SK-N-SH (cell line): ENCODE measurements around the gene C16orf96. TPM values are rescaled to one million over a fixed set of nuclear protein-coding genes. Genes with fewer than 3 reads are reported as not detected.

Experiments
- CTCF ChIA-PET: fragments of 300-600, 350-600 bp; formaldehyde crosslinking; extraction: SDS; loops from one replicate; lab custom pipeline; 2021; lab: Yijun Ruan, JAX
- POLR2A ChIA-PET: fragments of 350-600 bp; sonication (Branson Sonifier 250); formaldehyde crosslinking; extraction: SDS; loops from one replicate; lab custom pipeline; 2020; ENCODE audit warnings: antibody characterized with exemption, inconsistent platforms; lab: Yijun Ruan, JAX
- DNase-seq: peaks from one replicate; pipeline ENCODE4 v3.0.0; 2012
- H2AFZ ChIP-seq: fragments of 200-600 bp; sonication (generic); 2 replicates; pipeline ENCODE4 v1.8.1; 2016; ENCODE audit warnings: antibody characterized with exemption, mild to moderate bottlenecking, low read depth
- H3F3A ChIP-seq: fragments of 200-600 bp; sonication (generic); replicated peaks from 2 replicates; pipeline ENCODE3; 2016; ENCODE audit warnings: antibody characterized with exemption, mild to moderate bottlenecking; ENCODE audit not compliant: insufficient read depth
- H3K27ac ChIP-seq, 2 experiments: fragments of 200-500 bp in 1 of 2; fragments of 200-600 bp in 1 of 2; sonication (Bioruptor generic) in 1 of 2; sonication (generic), shearing (Covaris generic) in 1 of 2; 2 replicates each; pipeline versions ENCODE4 v1.5.1 to v1.6.1; 2014 to 2016; ENCODE audit warnings: low read depth in 2 of 2, inconsistent platforms in 1 of 2, low read length in 1 of 2, mild to moderate bottlenecking in 1 of 2, mixed read lengths in 1 of 2
- H3K27me3 ChIP-seq: fragments of 200-600 bp; sonication (generic), shearing (Covaris generic); 2 replicates; pipeline ENCODE4 v1.6.1; 2016; ENCODE audit warnings: mixed run types; ENCODE audit not compliant: insufficient read depth
- H3K36me3 ChIP-seq, 2 experiments: fragments of 200-500 bp in 1 of 2; fragments of 200-600 bp in 1 of 2; sonication (Bioruptor generic) in 1 of 2; sonication (generic) in 1 of 2; replicated peaks in 1 of 2; 2 replicates each; pipeline versions ENCODE3 to v1.5.1; 2014 to 2016; ENCODE audit warnings: low read length in 1 of 2, mild to moderate bottlenecking in 1 of 2; ENCODE audit not compliant: insufficient read depth in 2 of 2, control insufficient read depth in 1 of 2
- H3K4me1 ChIP-seq, 2 experiments: fragments of 200-500 bp in 1 of 2; fragments of 200-600 bp in 1 of 2; sonication (Bioruptor generic) in 1 of 2; sonication (generic), shearing (Covaris generic) in 1 of 2; 2 replicates each; pipeline versions ENCODE4 v1.5.1 to v1.6.1; 2014 to 2016; ENCODE audit warnings: low read depth in 1 of 2, low read length in 1 of 2, mixed run types in 1 of 2; ENCODE audit not compliant: insufficient read depth in 2 of 2, control insufficient read depth in 1 of 2
- H3K4me2 ChIP-seq: fragments of 200-600 bp; sonication (generic), shearing (Covaris generic); 2 replicates; pipeline ENCODE4 v1.6.1; 2017; ENCODE audit warnings: mixed run types
- H3K4me3 ChIP-seq, 2 experiments: fragments of 200-500 bp in 1 of 2; fragments of 200-600 bp in 1 of 2; sonication (Bioruptor generic) in 1 of 2; sonication (generic), shearing (Covaris generic) in 1 of 2; 2 replicates each; pipeline versions ENCODE4 v1.5.1 to v1.8.1; 2014 to 2016; ENCODE audit warnings: low read depth in 2 of 2, inconsistent platforms in 1 of 2, low read length in 1 of 2, mild to moderate bottlenecking in 1 of 2, mixed read lengths in 1 of 2, moderate library complexity in 1 of 2
- H3K79me2 ChIP-seq: fragments of 200-600 bp; sonication (generic); 2 replicates; pipeline ENCODE4 v1.8.1; 2017; ENCODE audit warnings: mild to moderate bottlenecking; ENCODE audit not compliant: insufficient read depth
- H3K9ac ChIP-seq: fragments of 200-600 bp; sonication (generic); 2 replicates; pipeline ENCODE4 v1.6.1; 2017; ENCODE audit warnings: mixed run types
- H3K9me2 ChIP-seq: fragments of 200-600 bp; sonication (generic); 2 replicates; pipeline ENCODE4 v1.6.1; 2017; ENCODE audit warnings: mixed run types
- H3K9me3 ChIP-seq: fragments of 200-600 bp; sonication (generic); 2 replicates; pipeline ENCODE4 v1.6.1; 2017; ENCODE audit warnings: mixed run types, mild to moderate bottlenecking, moderate library complexity
- H4K20me1 ChIP-seq: fragments of 200-600 bp; sonication (generic); 2 replicates; pipeline ENCODE4 v1.6.1; 2017; ENCODE audit warnings: mild to moderate bottlenecking, mixed run types; ENCODE audit not compliant: insufficient read depth
- CTCF ChIP-seq: fragments of 200-600 bp; sonication (generic); IDR thresholded peaks from 2 replicates; pipeline ENCODE4 v1.6.1; 2017; ENCODE audit warnings: antibody characterized with exemption, mild to moderate bottlenecking, moderate library complexity
- EP300 ChIP-seq, 2 experiments: IDR thresholded peaks; 2 replicates each; pipeline versions ENCODE4 v1.4.0 to v1.6.1; 2012; ENCODE audit warnings: borderline replicate concordance in 1 of 2, low read depth in 1 of 2, low read length in 1 of 2
- EZH2phosphoT487 ChIP-seq: fragments of 200-600 bp; sonication (generic); IDR thresholded peaks from 2 replicates; pipeline ENCODE4 v1.6.1; 2017; ENCODE audit warnings: low read depth, mixed run types, mild to moderate bottlenecking, antibody characterized with exemption, moderate library complexity, borderline replicate concordance
- GABPA ChIP-seq: IDR thresholded peaks from 2 replicates; pipeline ENCODE4 v1.4.0; 2012; ENCODE audit warnings: low read depth, mild to moderate bottlenecking
- IRF3 ChIP-seq: fragments of 150-350 bp; IDR thresholded peaks from 2 replicates; pipeline ENCODE4 v1.6.1; 2016; ENCODE audit warnings: mild to moderate bottlenecking, low read depth, low read length
- JUND ChIP-seq: IDR thresholded peaks from 2 replicates; pipeline ENCODE4 v1.4.0; 2012
- MXI1 ChIP-seq: IDR thresholded peaks from 2 replicates; pipeline ENCODE4 v1.6.1; 2012; ENCODE audit warnings: mild to moderate bottlenecking, low read depth, low read length, improper control_type of control experiment
- NRF1 ChIP-seq: IDR thresholded peaks from 2 replicates; pipeline ENCODE4 v1.6.1; 2012; ENCODE audit warnings: low read depth, mild to moderate bottlenecking, low read length
- RAD21 ChIP-seq: IDR thresholded peaks from 2 replicates; pipeline ENCODE4 v1.6.1; 2012; ENCODE audit warnings: mild to moderate bottlenecking, low read length
- RCOR1 ChIP-seq: fragments of 150-350 bp; IDR thresholded peaks from 2 replicates; pipeline ENCODE4 v1.6.1; 2017; ENCODE audit warnings: antibody characterized with exemption, low read length
- TAF1 ChIP-seq: IDR thresholded peaks from 2 replicates; pipeline ENCODE4 v1.6.1; 2012; ENCODE audit warnings: low read depth, mild to moderate bottlenecking, low read length, moderate library complexity, borderline replicate concordance
- TCF12 ChIP-seq: IDR thresholded peaks from 2 replicates; pipeline ENCODE4 v1.4.0; 2012
- TEAD4 ChIP-seq: IDR thresholded peaks from 2 replicates; pipeline ENCODE4 v1.4.0; 2012; ENCODE audit warnings: mild to moderate bottlenecking, borderline replicate concordance; ENCODE audit not compliant: insufficient read depth
- YY1 ChIP-seq: IDR thresholded peaks from 2 replicates; pipeline ENCODE4 v1.4.0; 2012; ENCODE audit warnings: low read depth, mild to moderate bottlenecking
- WGBS: methylation state at CpG from one replicate; pipeline ENCODE4 v1.1.6; 2017; ENCODE audit warnings: low lambda C conversion rate; 5-methylcytosine and 5-hydroxymethylcytosine counted together
- polyA plus RNA-seq, 3 experiments: library from polyadenylated mRNA; depleted of rRNA; stranded (reverse); fragments of >200 nt; gene quantifications; 2 replicates each; pipeline ENCODE4 v1.2.3, GENCODE V29; 2012
- TF ChIP-seq, protein P1 (sequence below): IDR thresholded peaks from 2 replicates; pipeline ENCODE4; 2012
- TF ChIP-seq, protein P2 (sequence below): fragments of 150-350 bp; IDR thresholded peaks from 2 replicates; pipeline ENCODE4 v1.6.1; 2017; ENCODE audit warnings: antibody characterized with exemption, low read length, low read depth, borderline replicate concordance

Gene C16orf96
- polyA plus RNA-seq, 1 of the 3 experiments (the other 2 are of a cell fraction), result 0.05 TPM

GRCh38 chr16:4507588-4508345 is 48.4 kb upstream of the C16orf96 start:
- Histone ChIP-seq H3K4me3 (no peak overlapping the region), H3K4me1 (no peaks in the 10 kb centered on the region; a peak in 1 of 4 replicates), H4K20me1 (no peaks in the 10 kb centered on the region), H2AFZ (no peak overlapping the region), H3F3A (no peaks in the 10 kb centered on the region), H3K36me3 (peaks cover 12 to 51% of the 10 kb centered on the region in 2 experiments), H3K9me3 (no peaks in the 10 kb centered on the region), H3K27ac (no peak overlapping the region), H3K9ac (no peak overlapping the region), H3K79me2 (peaks cover 25% of the 10 kb centered on the region), H3K9me2 (no peaks in the 10 kb centered on the region), H3K4me2 (no peak overlapping the region), H3K27me3 (no peaks in the 10 kb centered on the region)
- TF ChIP-seq TEAD4 (no peak), RAD21 (no peak), NRF1 (no peak), EP300 (IDR thresholded peaks at IDR 0.05; ENCODE audit: borderline replicate concordance in 1 of 2, low read depth in 1 of 2, low read length in 1 of 2) (no peak), CTCF (no peak), IRF3 (no peak), EZH2phosphoT487 (no peak), YY1 (no peak), TAF1 (no peak), MXI1 (no peak), JUND (no peak), GABPA (no peak), TCF12 (no peak), RCOR1 (no peak)
- TF ChIP-seq, protein P1, sequence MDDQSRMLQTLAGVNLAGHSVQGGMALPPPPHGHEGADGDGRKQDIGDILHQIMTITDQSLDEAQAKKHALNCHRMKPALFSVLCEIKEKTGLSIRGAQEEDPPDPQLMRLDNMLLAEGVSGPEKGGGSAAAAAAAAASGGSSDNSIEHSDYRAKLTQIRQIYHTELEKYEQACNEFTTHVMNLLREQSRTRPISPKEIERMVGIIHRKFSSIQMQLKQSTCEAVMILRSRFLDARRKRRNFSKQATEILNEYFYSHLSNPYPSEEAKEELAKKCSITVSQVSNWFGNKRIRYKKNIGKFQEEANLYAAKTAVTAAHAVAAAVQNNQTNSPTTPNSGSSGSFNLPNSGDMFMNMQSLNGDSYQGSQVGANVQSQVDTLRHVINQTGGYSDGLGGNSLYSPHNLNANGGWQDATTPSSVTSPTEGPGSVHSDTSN, result no peak
- TF ChIP-seq, protein P2, sequence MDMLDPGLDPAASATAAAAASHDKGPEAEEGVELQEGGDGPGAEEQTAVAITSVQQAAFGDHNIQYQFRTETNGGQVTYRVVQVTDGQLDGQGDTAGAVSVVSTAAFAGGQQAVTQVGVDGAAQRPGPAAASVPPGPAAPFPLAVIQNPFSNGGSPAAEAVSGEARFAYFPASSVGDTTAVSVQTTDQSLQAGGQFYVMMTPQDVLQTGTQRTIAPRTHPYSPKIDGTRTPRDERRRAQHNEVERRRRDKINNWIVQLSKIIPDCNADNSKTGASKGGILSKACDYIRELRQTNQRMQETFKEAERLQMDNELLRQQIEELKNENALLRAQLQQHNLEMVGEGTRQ, result no peak
- WGBS, result 94% methylated on average over 15 of the region's 17 CpGs
- ChIA-PET POLR2A (interaction anchor here (1.1 kb wide), 1 partner anchor 14 kb away, joined by 3 read pairs; no protein-coding TSS in a partner anchor), CTCF (interaction anchor here (0.8 to 11.4 kb wide), 27 partner anchors 9 to 448 kb away, joined by 3 to 182 read pairs (median 4); partner anchors contain the start of genes C16orf96 and HMOX2)
- DNase-seq, result no peak
